Progenitor cell of endocrine pancreas (in vitro differentiated cells): Measurements from ENCODE around the gene GID4. TPM values are rescaled to one million over a fixed set of nuclear protein-coding genes. Genes with fewer than 3 reads are reported as not detected.
A peak's percentile ranks its signal among the peaks of the same experiment; 100 is the strongest.
"Not testable (repeated sequence)": the region's sequence is repeated elsewhere in the genome, so short reads cannot be mapped to it uniquely, and the experiment has no call there.

ENCODE experiments used
- DNase-seq: peaks from one replicate; pipeline ENCODE4 v3.0.0; 2021; ENCODE audit warnings: low spot score; ENCODE audit not compliant: unreplicated experiment
- H3K27ac Mint-ChIP-seq: 2 replicates; pipeline ENCODE4 v1.8.0; 2021; ENCODE audit warnings: mild to moderate bottlenecking, moderate library complexity, mixed read lengths
- H3K27me3 Mint-ChIP-seq: 2 replicates; pipeline ENCODE4 v1.8.0; 2021; ENCODE audit warnings: mixed read lengths
- H3K36me3 Mint-ChIP-seq: 2 replicates; pipeline ENCODE4 v1.8.0; 2022; ENCODE audit warnings: mixed read lengths; ENCODE audit not compliant: insufficient read depth
- H3K4me1 Mint-ChIP-seq: 2 replicates; pipeline ENCODE4 v1.8.0; 2021; ENCODE audit warnings: low read depth, mixed read lengths
- H3K4me3 Mint-ChIP-seq: 2 replicates; pipeline ENCODE4 v1.8.0; 2021; ENCODE audit warnings: low read depth, mild to moderate bottlenecking, moderate library complexity, mixed read lengths
- H3K9me3 Mint-ChIP-seq: 2 replicates; pipeline ENCODE4 v1.8.0; 2021; ENCODE audit warnings: low read depth, mixed read lengths
- CTCF ChIP-seq: fragments of 200-600 bp; sonication (generic); IDR thresholded peaks from one replicate; pipeline ENCODE4 v1.5.0; 2021; ENCODE audit warnings: antibody characterized with exemption, mild to moderate bottlenecking; ENCODE audit not compliant: unreplicated experiment
- total RNA-seq: library from RNA; stranded (reverse); gene quantifications from 2 replicates; pipeline ENCODE4 v1.2.1, GENCODE V29; 2021

Gene GID4
- total RNA-seq, 1 donor from 2014 or later, result 12.1 TPM

- Mint-ChIP-seq H3K4me3 (no peak overlapping the region), H3K27me3 (no peaks in the 10 kb centered on the region), H3K27ac (peak overlapping the region; percentile 22), H3K4me1 (peaks cover 2% of the 10 kb centered on the region), H3K9me3 (no peaks in the 10 kb centered on the region), H3K36me3 (peaks cover 2% of the 10 kb centered on the region)
- peak; percentile 51 for TF ChIP-seq CTCF
- DNase-seq, result no peak
Measured at GRCh38 chr17:17994271-17995069, 44.7 kb upstream of the GID4 start.

- H3K36me3 Mint-ChIP-seq, DNase-seq, H3K9me3 Mint-ChIP-seq, H3K4me1 Mint-ChIP-seq, H3K27me3 Mint-ChIP-seq, H3K4me3 Mint-ChIP-seq, H3K27ac Mint-ChIP-seq: not testable (repeated sequence)
Measured at GRCh38 chr17:17995887-17996286, 43.3 kb upstream of the GID4 start.

- Mint-ChIP-seq H3K4me1 (peaks cover 2% of the 10 kb centered on the region), H3K4me3 (no peak overlapping the region), H3K27ac (no peak overlapping the region), H3K27me3 (no peaks in the 10 kb centered on the region), H3K36me3 (peaks cover 2% of the 10 kb centered on the region), H3K9me3 (no peaks in the 10 kb centered on the region)
- TF ChIP-seq CTCF, result no peak
- DNase-seq, result no peak
Measured at GRCh38 chr17:17998934-17999333, 40.3 kb upstream of the GID4 start.

DNA sequence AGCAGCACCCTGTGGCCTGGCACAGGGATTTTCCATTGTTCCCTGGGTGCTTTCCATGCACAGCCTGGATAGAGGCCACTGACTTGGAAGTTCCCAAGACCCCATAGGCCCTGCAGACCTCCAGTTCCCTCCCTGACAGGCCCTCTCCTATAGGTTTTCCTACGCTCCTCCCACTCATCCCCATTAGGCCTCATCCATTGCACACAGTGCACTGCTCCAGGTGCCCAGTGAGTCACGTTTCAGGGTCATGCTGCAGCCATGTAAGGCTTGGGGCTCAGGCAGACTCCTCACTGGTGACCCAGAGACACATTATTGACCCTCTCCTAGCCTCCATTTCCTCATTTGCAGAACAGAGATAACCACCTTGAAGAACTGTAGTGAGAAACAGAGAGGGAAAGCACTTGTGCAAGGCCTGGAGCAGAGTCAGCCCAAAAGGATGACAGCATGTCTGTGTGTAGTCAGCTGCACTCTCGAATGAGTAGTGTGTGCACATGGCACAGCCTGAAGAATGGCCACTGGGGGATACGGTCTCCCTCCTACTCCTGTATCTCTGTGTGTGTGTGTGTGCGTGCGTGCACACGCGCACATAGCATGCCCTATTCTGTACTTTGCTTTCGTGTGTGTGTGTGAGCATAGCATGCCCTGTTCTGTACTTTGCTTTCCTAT is 39.7 kb upstream of the GID4 start:
- Mint-ChIP-seq H3K27me3 (no peaks in the 10 kb centered on the region), H3K27ac (no peak overlapping the region), H3K4me3 (no peak overlapping the region), H3K36me3 (peaks cover 2% of the 10 kb centered on the region), H3K4me1 (peaks cover 2% of the 10 kb centered on the region), H3K9me3 (no peaks in the 10 kb centered on the region)
- no peak for DNase-seq
- TF ChIP-seq CTCF, result no peak

- H3K4me3 Mint-ChIP-seq, result no peak overlapping the region
- no peak for DNase-seq
- H3K9me3 Mint-ChIP-seq, result no peaks in the 10 kb centered on the region
- no peak for TF ChIP-seq CTCF
- no peaks in the 10 kb centered on the region for H3K27me3 Mint-ChIP-seq
- H3K27ac Mint-ChIP-seq, result no peak overlapping the region
- peaks cover 2% of the 10 kb centered on the region for H3K4me1 Mint-ChIP-seq
- H3K36me3 Mint-ChIP-seq, result peaks cover 1% of the 10 kb centered on the region
Measured at GRCh38 chr17:18000030-18000408, 39.2 kb upstream of the GID4 start.
